ENCODE results near the gene SAMD11. TPM values are rescaled to one million over a fixed set of nuclear protein-coding genes. Genes with fewer than 3 reads are reported as not detected.

Gene SAMD11
- total and polyA plus RNA-seq, 2 donors (not counting 1 experiment from before 2014, with no cell fraction given): not detected

DNA sequence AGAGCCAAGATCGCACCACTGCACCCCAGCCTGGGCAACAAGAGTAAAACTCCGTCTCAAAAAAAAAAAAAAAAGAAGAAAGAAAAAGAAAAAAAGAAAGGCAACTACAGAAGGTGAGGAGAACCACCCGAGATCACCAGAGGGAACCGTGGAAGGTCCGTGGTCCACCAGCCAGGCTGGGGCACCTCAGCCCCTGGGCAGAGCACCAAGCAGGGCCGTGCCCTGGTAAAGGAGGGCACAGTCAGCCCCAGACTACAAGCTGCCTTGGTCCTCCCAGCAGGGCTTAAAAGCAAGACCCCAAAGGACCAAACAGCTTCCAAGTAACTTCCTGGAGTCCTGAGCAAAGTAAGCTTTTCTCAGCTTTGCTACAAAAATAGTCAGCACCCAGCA, 8.8 kb upstream of the SAMD11 start:
- no peak overlapping the region for H3K4me2 ChIP-seq (replicated peaks; ENCODE audit: low read depth, low read length, poor library complexity, severe bottlenecking)
- WGBS (ENCODE audit: insufficient coverage): 90% methylated on average over 6 of the region's 6 CpGs
- H3K79me2 ChIP-seq (ENCODE audit: control insufficient read depth, insufficient read depth, low read length): no peaks in the 10 kb centered on the region
- H3K36me3 ChIP-seq (replicated peaks in 1 of 2; ENCODE audit: control extremely low read depth in 1 of 2, control insufficient read depth in 1 of 2, extremely low read depth in 1 of 2, insufficient read depth in 2 of 2, low read length in 1 of 2): no peaks in the 10 kb centered on the region
- no peak overlapping the region for H3K27ac ChIP-seq (ENCODE audit: low read length in 2 of 2)
- no peak overlapping the region for H3K4me3 ChIP-seq (ENCODE audit: control extremely low read depth in 1 of 5, extremely low read depth in 1 of 5, insufficient read depth in 1 of 5, low read depth in 2 of 5, low read length in 4 of 5)
- H2AFZ ChIP-seq (ENCODE audit: insufficient read depth, low read depth, low read length, poor library complexity, severe bottlenecking): no peak overlapping the region
- no peaks in the 10 kb centered on the region for H3K9me3 ChIP-seq (ENCODE audit: control extremely low read depth in 1 of 3, control insufficient read depth in 2 of 3, insufficient read depth in 1 of 3, low read length in 2 of 3)
- Mint-ChIP-seq H3K27ac (no peak overlapping the region), H3K27me3 (peaks cover 37% of the 10 kb centered on the region), H3K9me3 (ENCODE audit: insufficient read depth) (no peaks in the 10 kb centered on the region), H3K4me1 (no peaks in the 10 kb centered on the region), H3K4me3 (no peak overlapping the region)
- POLR2A ChIA-PET: no interaction called here
- TF ChIP-seq, protein P1, sequence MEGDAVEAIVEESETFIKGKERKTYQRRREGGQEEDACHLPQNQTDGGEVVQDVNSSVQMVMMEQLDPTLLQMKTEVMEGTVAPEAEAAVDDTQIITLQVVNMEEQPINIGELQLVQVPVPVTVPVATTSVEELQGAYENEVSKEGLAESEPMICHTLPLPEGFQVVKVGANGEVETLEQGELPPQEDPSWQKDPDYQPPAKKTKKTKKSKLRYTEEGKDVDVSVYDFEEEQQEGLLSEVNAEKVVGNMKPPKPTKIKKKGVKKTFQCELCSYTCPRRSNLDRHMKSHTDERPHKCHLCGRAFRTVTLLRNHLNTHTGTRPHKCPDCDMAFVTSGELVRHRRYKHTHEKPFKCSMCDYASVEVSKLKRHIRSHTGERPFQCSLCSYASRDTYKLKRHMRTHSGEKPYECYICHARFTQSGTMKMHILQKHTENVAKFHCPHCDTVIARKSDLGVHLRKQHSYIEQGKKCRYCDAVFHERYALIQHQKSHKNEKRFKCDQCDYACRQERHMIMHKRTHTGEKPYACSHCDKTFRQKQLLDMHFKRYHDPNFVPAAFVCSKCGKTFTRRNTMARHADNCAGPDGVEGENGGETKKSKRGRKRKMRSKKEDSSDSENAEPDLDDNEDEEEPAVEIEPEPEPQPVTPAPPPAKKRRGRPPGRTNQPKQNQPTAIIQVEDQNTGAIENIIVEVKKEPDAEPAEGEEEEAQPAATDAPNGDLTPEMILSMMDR (IDR thresholded peaks at IDR 0.05): no peak
- no peak for TF ChIP-seq EZH2 (IDR thresholded peaks at IDR 0.05; ENCODE audit: borderline replicate concordance, insufficient read depth, low read depth, low read length, poor library complexity, severe bottlenecking)
- H4K20me1 ChIP-seq (ENCODE audit: control insufficient read depth, insufficient read depth, low read length, poor library complexity, severe bottlenecking): no peaks in the 10 kb centered on the region
- DNase-seq: no peak
- peaks cover 0 to 47% (median 7%) of the 10 kb centered on the region in 4 experiments for H3K27me3 ChIP-seq (replicated peaks in 1 of 4; ENCODE audit: control extremely low read depth in 1 of 4, control insufficient read depth in 3 of 4, insufficient read depth in 4 of 4, low read length in 3 of 4)
- no peak for ATAC-seq (ENCODE audit: low read depth)
- no peak overlapping the region for H3K9ac ChIP-seq (ENCODE audit: low read length)
- peaks cover 0 to 3% of the 10 kb centered on the region in 2 donors for H3K4me1 ChIP-seq (ENCODE audit: control insufficient read depth in 2 of 2, insufficient read depth in 2 of 2, low read length in 2 of 2)
- intact Hi-C loops (cut with micrococcal nuclease): no loop called here
- CTCF ChIA-PET: no interaction called here

DNA sequence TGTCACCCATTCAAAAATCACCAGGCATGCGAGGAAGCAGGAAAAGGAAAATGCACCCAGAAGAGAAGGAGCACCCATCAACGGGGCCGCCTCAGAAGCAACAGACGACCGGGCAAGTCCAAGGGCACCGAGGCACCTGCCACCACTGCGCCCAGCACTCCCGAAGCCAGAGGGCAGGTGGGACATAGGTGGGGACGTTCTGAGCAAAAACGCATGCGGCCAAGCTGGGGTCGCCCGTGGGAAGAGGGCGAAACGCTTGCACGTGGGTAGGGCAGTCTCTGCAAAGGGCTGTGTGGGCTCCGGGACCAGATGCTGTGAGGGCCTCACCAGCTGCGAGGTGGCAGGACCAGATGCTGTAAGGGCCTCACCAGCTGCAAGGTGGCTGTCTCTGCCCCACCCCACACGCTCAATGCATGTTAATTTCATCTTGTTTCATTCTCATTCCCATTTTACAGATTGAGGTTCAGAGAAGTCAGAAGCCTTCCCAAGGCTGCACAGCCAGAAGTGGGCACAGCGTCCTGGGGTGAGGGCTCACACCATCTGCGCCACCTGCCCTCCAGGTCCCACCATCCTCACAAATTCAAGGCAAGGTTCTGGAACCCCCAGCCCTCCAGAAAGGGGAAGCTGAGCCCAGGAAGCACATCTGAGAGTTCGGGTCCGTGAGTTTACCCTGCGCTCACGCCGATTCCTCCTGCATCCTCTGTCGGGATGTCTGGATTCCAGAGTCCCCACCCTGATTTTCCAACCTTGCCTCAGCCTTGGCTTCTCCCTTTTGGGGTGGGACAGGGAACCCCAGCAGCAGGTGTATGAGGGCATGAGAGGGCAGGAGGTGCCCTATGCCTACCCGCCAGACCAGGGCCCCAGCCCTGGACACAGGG, 8.2 kb upstream of the SAMD11 start:
- Histone ChIP-seq H3K4me2 (replicated peaks; ENCODE audit: low read depth, low read length, poor library complexity, severe bottlenecking) (no peak overlapping the region), H3K36me3 (replicated peaks in 1 of 2; ENCODE audit: control extremely low read depth in 1 of 2, control insufficient read depth in 1 of 2, extremely low read depth in 1 of 2, insufficient read depth in 2 of 2, low read length in 1 of 2) (no peaks in the 10 kb centered on the region), H3K79me2 (ENCODE audit: control insufficient read depth, insufficient read depth, low read length) (no peaks in the 10 kb centered on the region), H3K27ac (ENCODE audit: low read length in 2 of 2) (no peak overlapping the region), H3K4me3 (ENCODE audit: control extremely low read depth in 1 of 5, extremely low read depth in 1 of 5, insufficient read depth in 1 of 5, low read depth in 2 of 5, low read length in 4 of 5) (no peak overlapping the region), H3K4me1 (ENCODE audit: control insufficient read depth in 2 of 2, insufficient read depth in 2 of 2, low read length in 2 of 2) (peaks cover 3 to 6% of the 10 kb centered on the region in 2 donors), H3K9ac (ENCODE audit: low read length) (no peak overlapping the region), H2AFZ (ENCODE audit: insufficient read depth, low read depth, low read length, poor library complexity, severe bottlenecking) (no peak overlapping the region), H4K20me1 (ENCODE audit: control insufficient read depth, insufficient read depth, low read length, poor library complexity, severe bottlenecking) (no peaks in the 10 kb centered on the region), H3K9me3 (ENCODE audit: control extremely low read depth in 1 of 3, control insufficient read depth in 2 of 3, insufficient read depth in 1 of 3, low read length in 2 of 3) (peaks cover 0 to 5% (median 0%) of the 10 kb centered on the region in 3 donors), H3K27me3 (replicated peaks in 1 of 4; ENCODE audit: control extremely low read depth in 1 of 4, control insufficient read depth in 3 of 4, insufficient read depth in 4 of 4, low read length in 3 of 4) (peaks cover 0 to 50% (median 10%) of the 10 kb centered on the region in 4 experiments)
- WGBS (ENCODE audit: insufficient coverage): 69% methylated on average over 25 of the region's 28 CpGs
- ChIA-PET CTCF (no interaction called here), POLR2A (interaction anchor here (0.5 kb wide), 1 partner anchor 11 kb away, joined by 3 read pairs; no protein-coding TSS in a partner anchor)
- DNase-seq (no peak), ATAC-seq (ENCODE audit: low read depth) (no peak)
- Mint-ChIP-seq H3K4me3 (no peak overlapping the region), H3K27me3 (peaks cover 38% of the 10 kb centered on the region), H3K27ac (no peak overlapping the region), H3K9me3 (ENCODE audit: insufficient read depth) (no peaks in the 10 kb centered on the region), H3K4me1 (peaks cover 3% of the 10 kb centered on the region)
- intact Hi-C loops (cut with micrococcal nuclease): no loop called here
- TF ChIP-seq, protein P1 (IDR thresholded peaks at IDR 0.05): no peak
- no peak for TF ChIP-seq EZH2 (IDR thresholded peaks at IDR 0.05; ENCODE audit: borderline replicate concordance, insufficient read depth, low read depth, low read length, poor library complexity, severe bottlenecking)
